GM04504 (cell line): ENCODE results near the gene MPRIP.

Experiments used
- DNase-seq: peaks from one replicate; pipeline ENCODE4 v3.0.0-alpha.2; 2012; ENCODE audit warnings: low read depth

The MPRIP gene

DNA sequence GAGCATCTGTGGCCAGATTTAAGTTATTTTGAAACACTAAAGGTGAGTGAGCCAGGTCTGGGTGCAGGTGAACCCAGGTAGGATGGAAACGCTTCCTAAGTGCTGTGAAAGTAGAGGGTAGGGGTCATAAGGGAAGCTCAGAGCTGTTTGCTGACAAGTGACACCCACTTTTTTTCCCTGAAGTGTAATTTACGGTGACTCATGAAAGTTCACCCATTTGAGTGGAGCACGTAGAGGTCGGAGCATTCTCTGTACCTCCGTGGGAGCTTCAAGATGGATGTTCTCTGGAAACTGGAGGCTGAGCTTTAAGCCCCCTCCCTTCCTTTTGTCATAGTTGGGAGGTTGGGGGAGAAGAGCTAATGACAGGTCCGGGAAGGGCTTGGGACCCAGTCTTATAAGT lies 44.3 kb downstream of the MPRIP start:
- no peak for DNase-seq

DNA sequence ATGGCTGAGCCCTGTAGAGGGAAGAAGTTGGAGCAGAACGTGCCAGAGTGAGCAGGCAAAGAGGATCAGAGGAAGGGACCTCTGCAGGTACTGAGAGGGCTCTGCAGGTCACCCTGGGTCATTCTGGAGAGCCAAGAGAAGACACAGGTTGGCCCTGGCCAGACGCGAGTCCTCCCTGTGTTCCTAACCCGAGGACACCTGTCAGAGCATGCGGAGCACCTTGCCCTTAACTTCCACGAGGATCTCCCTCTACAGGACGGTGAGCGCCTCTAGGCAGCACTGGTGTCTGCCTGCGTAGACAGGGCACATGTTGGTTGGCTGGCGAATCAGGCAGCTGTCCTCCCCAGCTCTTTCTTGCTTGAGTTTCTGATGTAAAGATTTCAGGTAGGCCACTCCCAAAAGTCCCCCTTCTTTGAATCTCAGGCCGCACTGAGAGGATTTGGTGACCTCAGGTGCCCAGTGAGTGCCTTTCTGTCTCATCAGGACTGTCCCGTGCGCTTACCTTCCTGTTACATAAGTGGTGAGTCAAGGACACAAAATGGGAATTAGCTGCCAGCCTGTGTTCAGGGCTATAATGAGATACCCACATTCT lies 45.3 kb downstream of the MPRIP start:
- no peak for DNase-seq

DNA sequence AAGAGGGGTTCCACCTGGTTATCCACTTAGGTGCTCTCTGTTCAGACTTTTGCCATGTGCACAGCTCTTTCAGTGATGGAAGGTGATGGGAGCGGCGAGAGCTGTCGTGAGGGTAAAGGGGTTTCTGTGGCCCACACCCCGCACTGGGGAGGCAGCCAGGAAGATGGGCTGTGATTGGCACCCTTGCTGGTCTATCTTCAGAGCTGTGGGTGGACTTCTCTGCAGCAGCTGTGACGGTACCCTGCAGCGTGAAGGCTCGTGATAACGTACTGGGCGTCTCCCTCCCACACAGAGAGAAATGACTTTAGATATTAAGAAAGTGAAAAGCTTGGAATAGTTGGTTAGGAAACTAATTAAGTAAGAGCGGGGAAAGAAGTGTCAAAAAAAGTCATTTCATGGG lies 45.8 kb downstream of the MPRIP start:
- no peak for DNase-seq

- DNase-seq = no peak
Measured at GRCh38 chr17:17088541-17089525, 46.6 kb downstream of the MPRIP start.

- DNase-seq = no peak
Measured at GRCh38 chr17:17089796-17090641, 47.8 kb downstream of the MPRIP start.

GRCh38 chr17:17090642-17091103 lies 48.4 kb downstream of the MPRIP start:
- DNase-seq = no peak

DNA sequence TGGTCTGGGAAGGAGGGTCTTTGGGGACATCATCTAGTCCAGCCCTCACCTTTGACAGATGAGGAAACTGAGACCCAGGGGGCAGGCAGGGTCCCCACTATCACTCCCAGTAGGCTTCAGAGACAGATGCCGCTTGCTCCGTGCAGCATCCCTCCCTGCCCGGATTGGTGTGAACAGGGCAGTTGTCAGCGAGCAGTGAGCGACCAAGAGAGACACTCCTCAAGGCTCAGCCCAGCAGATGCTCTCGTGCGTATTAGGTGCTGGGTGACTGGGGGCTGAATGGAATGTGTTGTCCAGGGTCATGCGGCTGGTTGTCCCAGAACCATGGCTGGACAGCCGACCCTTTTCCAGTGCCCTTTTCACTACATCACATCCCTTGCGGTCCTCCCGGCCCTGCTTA lies 49.0 kb downstream of the MPRIP start:
- DNase-seq = no peak

- DNase-seq = no peak
Measured at GRCh38 chr17:17091856-17092756, 49.8 kb downstream of the MPRIP start.

GRCh38 chr17:17093764-17094163 lies 51.5 kb downstream of the MPRIP start:
- DNase-seq = no peak

GRCh38 chr17:17096438-17097178 lies 54.4 kb downstream of the MPRIP start:
- DNase-seq = peak; percentile 36

- DNase-seq = no peak
Measured at GRCh38 chr17:17097763-17098345, 55.6 kb downstream of the MPRIP start.

- no peak for DNase-seq
Measured at GRCh38 chr17:17098551-17099179, 56.4 kb downstream of the MPRIP start.

DNA sequence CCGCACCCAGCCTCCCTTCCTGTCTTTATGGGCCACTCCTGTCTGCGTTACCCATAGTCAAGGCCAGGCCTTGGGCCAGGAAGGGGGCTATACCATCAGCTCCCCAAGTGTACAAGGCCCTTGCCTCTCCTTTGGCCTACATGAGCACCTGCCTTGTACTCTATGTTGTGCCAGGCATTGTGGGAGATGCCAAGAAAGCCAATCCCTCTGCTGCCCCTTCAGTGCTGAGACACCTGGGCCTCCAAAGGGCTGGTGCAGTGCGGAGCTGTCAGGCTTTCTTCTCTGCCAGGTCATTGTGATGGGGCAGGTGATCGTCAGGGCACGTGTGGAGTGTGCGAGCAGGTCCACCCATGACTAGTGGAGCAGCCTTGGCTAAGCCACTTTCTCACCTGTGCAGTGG lies 59.9 kb downstream of the MPRIP start:
- DNase-seq = no peak

DNA sequence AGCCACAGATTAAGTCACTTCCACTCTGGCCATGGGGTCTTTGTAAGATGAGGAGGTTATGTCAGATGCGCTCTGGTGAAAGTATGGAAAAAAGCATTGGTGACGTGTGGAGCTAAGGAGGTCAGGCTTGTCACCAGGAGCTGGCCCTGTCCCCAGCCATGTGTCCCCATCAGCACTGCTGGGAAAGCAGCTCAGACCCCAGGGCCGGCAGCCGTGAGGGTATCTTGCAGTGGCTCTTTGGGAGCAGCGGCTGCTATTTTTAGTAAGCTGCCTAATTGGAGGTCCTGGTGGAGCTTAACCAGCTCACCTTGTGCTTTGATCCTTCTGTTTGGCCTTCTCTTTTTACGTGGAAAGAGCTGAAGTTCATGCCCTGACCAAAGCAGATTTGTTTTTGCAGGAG lies 60.9 kb downstream of the MPRIP start:
- DNase-seq = no peak

GRCh38 chr17:17104036-17104435 lies 61.8 kb downstream of the MPRIP start:
- DNase-seq = no peak

- no peak for DNase-seq
Measured at GRCh38 chr17:17104494-17104893, 62.2 kb downstream of the MPRIP start.

- DNase-seq = no peak
Measured at GRCh38 chr17:17105976-17106375, 63.7 kb downstream of the MPRIP start.

DNA sequence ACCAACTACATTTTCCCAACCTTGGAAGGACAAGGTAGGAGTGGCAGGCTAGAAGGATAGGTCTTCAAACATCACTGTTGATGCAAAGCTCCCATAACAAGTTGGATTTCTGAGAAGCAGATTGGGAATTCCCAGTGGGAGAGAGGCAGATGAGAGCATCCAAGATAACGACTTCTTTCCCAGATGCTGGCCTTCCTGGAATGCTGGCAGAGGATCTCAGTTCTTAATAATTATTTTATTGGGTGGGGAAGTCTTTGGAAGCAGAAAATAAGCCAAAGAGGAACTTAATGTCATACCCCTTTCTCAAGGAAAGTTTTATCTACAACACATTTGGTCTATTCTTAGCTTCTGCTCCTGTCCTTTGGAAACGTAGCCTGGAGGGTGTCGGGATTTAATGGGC lies 64.5 kb downstream of the MPRIP start:
- no peak for DNase-seq

- DNase-seq = no peak
Measured at GRCh38 chr17:17107281-17107680, 65.0 kb downstream of the MPRIP start.
